ENCODE results near the gene ZCCHC14.
A peak's percentile ranks its signal among the peaks of the same experiment; 100 is the strongest.
"Not testable (repeated sequence)": the region's sequence is repeated elsewhere in the genome, so short reads cannot be mapped to it uniquely, and the experiment has no call there.

ZCCHC14 gene

DNA sequence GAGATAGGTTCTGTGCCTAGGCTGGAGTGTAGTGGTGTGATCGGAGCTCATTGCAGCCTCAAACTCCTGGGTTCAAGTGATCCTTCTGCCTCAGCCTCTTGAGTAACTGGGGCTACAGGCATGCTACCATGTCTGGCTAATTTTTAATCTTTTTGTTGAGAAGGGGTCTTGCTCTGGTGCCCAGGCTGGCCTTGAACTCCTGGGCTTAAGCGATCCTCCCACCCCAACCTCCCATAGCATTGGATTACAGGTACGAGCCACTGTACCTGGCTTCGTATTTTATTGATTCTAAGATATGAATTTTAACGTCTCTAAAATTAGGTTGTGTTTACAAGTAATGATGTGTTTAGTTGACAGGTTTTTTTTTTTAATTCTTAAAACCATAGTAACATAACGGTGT lies 30.8 kb upstream of the ZCCHC14 start:
- not testable (repeated sequence) for DNase-seq

DNA sequence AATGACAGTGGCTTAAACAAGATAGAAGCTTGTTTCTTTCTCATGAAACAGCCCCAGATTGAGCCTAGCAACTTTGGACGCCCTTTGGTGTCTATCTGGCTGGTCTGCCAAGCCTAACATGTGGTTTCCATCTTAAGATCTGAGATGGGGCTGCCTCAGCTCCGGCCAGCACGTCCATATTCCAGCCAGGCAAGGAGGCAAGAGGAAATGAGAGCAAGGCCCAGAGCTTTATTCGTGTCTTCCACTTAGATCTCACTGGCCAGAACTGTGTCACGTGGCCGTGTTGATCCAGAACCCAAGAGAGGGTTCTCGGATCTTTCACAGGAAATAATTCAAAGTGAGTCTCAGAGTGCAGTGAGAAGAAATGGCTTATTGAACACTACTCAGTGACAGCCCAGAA lies 28.9 kb upstream of the ZCCHC14 start:
- DNase-seq: not testable (repeated sequence)

DNA sequence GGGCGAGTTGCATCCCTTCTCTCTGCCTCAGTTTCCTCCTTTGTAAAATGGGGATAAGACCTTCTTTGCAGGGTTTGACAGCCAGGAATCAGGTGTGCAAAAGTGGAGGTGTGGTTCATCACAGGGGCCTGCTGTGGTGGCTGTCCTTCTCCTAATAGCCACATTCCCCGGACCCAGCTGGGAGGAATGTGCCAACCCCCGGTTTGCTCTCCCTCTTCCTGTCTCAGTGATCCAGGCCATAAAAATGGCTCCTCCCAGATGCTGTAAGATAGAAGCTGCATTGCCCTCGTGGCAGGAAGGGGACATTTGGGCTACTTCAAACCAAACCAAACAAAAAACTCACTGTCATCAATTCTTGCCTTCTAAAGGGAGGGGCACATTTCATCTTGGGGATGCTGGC lies 26.3 kb upstream of the ZCCHC14 start:
- DNase-seq: not testable (repeated sequence)

DNA sequence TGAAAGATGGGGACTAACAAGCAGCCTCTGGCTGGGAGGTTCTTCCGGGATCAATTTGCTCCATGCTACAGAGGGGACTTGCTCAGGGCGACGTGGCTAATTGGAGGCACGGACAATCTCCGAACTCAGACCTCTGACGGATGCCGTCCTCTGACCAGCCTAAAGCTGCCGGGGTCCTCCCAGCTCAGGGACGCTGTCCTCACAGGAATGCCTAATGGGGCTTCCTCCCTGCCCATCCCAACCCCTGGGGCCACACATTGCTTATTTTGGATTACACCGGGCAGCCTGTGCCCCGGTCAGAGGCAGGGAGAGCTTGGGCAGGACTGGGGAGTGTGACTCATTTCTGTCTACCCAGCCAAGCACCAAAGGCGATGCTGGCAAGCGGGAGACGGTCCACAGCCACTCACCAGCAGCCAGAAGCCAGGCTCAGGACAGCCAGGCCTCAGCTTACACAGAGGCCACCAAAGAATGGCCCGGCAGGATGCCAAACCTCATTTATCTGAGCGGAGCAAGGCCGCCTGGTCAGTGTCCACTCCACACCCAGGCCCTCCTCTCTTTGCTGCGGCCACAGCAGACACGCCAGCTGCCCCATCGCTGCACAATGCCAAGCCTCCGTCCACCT lies 25.7 kb upstream of the ZCCHC14 start:
- not testable (repeated sequence) for DNase-seq

DNA sequence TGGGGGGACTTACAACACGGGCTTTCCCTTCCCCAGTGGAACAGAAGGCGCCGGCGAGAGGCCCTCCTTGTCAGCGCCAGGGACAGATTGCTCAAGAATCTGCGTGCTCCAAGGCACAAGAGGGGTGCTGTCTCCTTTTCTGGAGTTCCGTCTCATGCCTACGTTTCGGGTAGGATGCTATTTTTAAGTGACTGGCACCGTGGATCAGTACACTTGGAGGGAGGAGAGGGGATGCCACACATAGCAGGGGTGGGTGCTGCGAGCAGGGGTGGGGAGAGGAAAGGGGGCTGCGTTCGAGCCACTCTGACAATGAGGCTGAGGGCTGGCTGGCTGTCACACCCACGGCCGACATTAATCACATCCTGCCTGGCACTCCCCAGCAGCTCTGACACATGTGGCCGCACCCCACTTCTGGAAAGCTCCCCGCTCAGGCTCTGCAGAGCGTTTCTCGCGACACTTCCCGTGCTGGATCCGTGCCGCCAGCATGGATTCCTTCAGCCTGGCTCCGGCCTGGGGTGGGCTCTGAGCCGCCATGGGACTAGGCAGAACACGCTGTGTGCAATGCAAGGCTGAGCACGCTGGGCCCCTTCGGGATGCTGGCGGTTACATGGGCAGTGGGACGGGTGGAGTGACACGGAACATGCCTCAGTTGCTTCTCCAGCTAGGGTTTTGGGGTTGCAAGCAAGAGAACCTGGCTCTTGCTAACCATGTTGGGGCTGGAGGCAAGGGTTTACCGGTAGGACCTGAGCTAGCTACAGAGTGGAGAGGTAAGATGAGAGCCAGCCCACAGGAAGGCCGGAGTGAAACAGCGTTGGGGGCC lies 25.0 kb upstream of the ZCCHC14 start:
- not testable (repeated sequence) for DNase-seq

DNA sequence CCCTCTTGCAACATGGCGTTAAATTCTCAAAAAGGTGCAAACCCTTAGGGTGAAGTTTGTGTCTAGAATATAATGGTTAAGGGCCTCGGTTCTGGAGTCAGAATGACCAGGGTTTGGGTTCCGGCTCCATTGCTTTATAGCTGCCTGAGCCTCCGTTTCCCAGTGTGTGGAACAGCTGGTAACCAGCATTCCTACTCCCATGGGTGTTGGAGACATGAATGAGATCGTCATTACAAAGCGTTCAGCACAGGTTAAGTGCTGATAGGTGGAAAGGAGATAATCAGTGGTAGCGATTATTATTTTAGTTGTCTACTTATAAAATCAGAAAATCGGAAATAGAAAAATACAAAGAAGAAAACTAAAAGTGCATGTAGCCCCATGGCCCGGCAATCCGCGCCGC lies 23.5 kb upstream of the ZCCHC14 start:
- no peak for DNase-seq

DNA sequence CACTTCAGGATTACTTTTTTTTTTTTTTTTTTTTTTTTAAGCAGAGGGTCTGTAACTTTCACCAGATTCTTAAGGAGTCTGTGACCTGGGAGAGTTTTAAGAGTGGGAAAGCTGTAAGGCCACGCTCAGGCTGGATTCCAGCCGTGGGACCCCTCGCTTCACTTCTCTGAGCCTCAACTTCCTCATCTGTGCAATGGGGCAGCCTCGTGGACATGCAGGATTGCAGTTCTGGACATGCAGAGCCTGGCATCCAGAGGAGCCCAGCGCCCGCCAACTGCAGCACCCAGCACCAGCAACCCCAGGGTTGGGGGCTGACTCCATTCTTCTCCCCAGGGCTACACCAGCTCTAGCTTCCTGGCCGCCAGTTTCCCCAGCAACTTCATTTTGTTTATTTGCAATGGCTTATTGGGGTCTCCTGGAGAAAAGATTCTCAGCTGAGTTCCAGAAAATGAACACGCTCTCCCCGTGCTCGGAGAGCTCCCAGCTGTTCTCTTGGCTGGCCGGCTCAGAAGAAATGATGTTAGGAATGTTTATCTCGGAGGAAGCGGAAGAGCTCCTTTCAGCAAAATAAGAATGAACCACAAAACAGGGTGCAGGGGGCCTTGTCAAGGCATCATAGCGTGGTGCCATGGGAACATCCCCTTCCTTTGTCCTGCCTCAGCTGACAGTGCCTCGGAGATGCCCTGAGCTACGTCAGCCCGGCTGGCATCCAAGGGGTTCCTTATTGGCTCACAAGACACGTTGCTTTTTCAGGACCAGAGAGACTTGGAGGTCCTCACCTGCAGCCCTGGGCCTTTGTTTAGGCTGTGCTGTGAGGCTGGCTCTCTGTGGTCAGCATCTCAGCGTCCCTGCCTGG lies 22.9 kb upstream of the ZCCHC14 start:
- DNase-seq: no peak

DNA sequence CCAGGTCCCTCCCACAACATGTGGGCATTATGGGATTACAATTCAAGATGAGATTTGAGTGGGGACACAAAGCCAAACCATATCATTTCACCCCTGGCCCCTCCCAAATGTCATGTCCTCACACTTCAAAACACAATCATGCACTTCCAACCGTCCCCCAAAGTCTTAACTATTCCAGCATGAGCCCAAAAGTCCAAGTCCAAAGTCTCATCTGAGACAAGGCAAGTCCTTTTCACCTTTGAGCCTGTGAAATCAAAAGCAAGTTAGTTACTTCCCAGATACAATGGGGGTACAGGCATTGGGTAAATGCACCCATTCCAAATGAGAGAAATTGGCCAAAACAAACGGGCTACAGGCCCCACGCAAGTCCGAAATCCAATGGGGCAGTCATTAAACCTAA lies 17.0 kb upstream of the ZCCHC14 start:
- not testable (repeated sequence) for DNase-seq

DNA sequence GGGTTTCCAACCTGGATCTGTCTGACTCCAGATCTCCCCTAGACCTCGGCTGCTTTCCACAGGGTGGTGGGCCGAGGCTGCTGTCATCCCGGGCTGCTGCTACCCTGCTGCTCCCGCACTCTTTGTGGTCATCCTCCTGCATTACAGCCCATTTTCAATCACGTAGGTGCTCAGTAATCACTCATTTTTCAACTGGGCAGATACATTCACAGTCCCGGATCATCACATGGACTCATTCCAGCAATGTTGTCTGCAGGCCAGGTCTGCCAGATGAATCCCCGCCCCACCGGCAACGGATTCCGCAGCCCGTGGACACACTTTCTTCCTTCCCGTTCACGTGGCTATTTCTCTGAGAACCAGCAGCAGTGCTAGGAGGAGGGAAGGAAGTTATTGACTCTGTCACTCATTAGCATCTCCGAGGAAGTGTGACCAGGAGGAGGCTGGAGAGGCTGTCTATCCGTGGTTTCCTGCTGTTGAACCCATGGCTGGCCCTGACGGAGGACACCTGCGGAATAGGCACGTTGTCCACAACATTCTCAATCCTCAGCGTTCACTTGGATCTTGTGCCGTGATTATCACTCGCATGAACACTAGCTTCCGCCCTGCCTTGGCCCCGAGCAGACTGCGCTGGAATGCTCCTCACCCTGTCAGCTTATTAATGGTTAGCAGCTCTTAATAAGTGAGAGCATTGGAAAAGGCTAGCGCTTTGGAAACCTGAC lies 14.7 kb upstream of the ZCCHC14 start:
- no peak for DNase-seq

DNA sequence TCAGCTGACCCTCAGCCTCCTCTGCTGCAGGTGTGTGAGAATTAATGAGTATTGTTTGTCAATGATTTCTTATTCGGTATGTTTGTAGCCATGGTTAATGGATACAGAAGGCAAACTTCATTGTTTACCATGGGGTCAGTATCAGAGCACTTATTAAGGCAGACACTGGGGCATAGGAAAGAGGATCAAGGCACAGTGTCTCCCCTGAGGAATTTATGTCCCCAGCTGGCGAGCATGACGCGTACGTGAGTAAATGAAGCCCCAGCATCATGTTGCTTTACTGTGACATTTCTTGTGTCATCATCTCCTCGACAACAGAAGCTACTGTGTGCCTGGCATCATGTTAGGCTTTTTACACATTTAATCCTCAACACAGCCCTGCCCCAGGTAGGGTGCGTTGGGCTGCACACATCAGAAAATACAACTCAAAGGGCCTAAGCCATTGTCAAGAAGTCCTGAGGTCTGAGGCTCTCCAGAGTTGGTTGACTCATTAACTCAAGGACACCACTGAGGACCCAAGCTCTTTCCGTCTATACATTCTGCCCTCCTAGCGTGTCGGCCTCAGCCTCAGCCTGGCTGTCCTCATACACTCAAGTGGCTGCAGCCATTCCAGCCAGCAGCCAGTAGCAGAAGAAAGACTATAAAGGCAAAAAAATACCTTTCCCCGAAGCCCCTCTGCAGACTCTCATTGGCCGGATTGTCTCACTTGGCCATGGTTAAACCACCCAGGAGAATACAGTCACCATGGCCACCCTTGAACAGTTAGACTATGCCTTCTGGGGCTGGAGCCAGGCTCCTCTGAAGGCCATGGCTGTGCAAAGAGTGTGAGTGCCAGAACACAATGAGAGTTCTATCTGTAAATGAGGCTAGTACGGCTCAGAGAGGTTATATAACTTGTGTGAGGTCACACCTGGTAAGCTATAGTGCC lies 13.9 kb upstream of the ZCCHC14 start:
- no peak for DNase-seq

DNA sequence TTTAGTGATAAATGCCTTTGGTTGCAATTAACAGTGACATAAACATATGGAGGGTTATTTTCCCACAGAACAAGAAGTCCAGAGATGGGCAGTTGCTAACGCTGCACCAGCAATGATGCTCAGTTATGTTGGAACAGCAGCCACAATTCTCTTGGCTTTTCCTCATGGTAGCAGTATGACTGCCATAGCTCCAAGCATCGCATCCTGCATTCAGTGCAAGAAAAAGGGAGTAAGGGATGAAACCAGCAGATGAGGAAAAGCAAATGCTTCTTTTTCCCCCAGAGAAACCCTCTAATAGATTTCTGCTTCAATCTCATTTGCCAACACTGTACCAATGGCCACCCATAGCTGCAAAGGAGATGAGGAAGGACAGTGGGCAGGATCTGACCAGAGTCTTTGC lies 13.0 kb upstream of the ZCCHC14 start:
- no peak for DNase-seq

DNA sequence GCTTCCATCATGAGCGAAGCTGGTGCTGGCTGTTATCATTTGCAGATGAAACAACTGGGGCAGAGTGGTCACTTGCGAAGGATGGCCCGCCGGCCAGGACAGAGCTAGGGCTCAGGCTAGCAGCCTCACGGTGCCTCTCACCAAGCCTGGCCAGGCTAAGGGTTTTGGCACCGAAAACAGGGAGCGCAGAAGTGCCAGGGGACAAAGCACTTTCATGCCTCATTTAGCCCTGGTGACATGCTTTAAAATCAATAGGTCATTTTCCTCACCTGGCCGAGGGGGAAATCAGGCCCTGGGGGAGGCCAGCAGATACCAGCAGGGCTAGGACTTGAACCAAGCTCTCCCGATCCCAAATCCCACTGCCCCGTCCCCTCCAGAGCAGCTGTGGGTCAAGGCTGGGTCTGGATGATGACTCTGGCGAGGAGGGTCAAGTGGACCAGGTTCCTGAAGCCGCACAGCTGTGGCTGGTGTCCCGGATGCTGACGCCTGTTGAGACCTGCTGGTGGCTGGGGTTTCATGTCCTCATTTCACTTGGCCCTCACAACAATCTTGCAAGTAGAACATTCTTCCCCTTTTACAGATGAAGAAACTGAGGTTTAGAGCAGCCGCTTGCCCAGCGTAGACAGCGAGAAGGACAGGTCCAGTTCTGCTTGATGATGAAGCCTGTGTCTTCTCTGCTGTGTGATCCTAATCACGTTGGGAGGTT lies 10.6 kb upstream of the ZCCHC14 start:
- not testable (repeated sequence) for DNase-seq

DNA sequence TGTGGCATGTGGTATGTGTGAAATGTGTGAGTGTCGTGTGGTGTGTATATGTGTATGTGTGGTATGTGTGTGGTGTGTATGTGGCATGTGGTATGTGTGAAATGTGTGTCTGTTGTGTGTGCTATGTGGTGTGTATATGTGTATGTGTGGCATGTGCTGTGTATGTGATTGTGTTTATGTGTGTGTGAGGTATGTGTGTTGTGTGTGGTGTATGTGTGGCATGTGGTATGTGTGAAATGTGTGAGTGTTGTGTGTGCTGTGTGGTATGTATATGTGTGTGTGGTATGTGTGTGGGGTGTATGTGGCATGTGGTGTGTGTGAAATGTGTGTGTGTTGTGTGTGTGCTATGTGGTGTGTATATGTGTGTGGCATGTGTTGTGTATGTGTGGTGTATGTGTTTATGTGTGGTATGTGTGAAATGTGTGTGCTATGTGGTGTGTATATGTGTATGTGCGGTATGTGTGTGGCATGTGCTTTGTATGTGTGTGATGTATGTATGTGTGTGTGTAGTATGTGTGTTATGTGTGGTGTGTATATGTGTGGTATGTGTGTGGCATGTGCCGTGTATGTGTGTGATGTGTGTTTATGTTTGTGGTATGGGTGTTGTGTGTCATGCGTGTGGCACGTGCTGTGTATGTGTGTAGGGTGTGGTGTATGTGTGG lies 9.6 kb upstream of the ZCCHC14 start:
- no peak for DNase-seq

DNA sequence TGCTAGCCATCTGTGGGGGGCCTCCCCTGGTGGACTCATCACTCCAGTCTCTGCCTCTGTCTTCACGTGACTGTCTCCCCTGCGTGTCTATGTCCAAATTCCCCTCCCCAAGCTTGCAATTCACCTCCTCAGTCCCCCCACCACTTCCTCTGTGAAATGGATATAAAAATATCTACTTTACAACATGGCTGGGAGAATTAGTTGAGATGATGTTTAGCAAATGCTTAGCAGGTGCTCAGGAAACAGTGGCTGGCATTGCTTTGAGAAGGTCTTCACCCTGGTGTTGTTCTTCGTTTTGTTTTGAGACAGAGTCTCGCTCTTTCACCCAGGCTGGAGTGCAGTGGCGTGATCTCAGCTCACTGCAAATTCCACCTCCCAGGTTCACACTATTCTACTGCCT lies 8.3 kb upstream of the ZCCHC14 start:
- no peak for DNase-seq

DNA sequence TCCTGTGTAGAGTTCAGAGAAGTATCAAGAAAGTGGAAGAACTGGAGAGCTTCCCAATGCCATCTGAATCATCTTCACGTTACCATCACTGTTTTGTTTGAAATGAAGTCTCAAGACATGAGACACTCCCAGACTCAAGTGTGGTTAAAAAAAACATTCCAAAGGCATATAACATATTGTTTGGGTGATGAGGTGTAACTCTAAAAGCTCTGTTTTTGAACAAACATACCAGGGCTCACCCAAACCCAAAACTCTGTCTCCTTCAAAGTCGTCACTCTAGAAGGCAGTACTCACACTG lies 6.3 kb upstream of the ZCCHC14 start:
- DNase-seq: no peak

DNA sequence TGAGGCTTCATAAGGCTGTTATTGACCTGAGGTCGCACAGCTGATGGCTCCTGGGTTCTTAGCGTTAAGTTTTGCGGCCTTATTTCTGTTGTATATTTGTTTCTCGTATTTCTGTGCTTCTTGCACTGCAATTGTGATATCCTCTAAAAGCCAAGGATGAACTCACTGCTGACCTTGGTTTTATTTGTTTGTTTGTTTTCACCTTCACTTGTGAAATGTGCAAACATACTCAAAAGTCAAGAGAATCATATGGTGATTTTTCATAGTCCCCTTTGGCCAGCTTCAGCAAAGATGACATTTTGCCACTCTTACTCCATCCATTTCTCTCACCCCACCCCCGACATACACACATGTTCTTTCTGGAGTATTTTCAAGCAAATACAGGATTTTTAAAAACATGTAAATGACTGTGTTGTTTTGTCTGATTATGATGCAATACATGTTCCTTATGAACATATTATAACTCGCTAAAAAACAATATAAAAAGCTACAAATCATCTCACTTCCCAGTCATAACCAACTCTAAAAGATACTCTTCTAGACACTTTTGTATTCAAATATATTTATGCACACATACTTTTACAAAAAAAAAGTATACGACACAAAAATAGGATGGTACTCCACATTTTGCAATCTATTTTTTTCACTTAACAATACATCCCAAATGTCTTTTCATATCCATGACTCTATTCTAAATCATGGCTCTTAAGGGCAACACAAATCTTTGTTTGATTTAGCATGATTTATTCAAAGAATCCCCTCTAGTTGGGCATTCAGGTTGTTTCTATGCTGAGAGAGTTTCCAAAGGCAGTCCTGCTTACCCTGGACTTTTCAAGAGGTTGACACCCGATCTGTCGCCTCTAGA lies 5.7 kb upstream of the ZCCHC14 start:
- no peak for DNase-seq

DNA sequence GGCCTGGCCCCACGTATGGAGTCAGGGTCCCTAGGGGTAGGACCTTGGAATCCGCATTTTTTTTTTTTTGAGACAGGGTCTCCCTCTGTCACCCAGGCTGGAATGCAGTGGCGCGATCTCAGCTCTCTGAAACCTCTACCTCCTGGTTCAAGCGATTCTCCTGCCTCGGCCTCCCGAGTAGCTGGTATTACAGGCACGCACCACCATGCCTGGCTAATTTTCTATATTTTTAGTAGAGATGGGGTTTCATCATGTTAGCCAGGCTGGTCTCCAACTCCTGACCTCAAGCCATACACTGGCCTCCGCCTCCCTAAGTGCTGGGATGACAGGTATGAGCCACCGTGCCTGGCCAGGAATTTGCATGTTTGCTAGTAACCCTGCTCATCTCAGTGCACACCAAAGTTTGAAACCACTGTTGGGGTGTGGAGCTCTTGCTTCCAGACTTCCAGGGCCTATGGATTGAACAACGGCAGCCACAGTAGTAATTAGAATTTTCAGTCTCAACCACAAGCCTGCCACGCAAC lies 5.0 kb upstream of the ZCCHC14 start:
- DNase-seq: not testable (repeated sequence)

DNA sequence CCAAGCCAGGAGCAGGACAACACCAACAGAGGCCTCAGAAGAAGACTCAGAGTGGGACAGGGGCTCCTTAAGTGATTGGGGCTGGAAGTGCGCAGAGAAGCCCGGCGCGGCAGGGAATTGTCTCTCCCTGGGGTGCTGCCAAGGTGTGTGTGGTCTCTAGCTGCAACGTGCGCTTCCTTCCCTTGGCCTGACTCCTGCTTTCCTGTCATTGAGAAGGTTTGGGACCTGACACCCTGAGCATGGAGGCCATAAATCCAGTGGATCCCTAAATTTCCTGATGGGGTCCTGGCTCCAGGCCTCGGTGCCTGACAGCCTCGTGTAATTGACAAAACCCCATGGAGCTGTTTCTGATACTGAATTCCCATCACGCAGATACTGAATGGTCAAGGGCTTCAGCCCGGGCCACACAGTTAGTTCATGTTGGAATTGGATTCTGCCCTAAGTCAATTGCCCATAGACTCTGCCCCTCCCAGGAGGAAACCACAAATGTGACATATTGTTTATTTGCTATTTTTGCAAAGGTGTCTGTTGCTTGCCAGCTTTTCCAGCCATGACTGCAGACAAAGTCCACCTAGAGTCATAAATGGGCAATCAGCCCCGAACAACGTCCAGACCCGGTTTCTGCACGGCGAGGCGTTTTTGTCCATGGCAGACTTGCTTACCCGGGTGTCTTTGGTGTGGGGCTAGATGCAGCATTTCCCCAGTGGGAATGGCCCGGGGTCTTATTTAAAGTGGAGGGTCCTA lies 4.4 kb upstream of the ZCCHC14 start:
- DNase-seq: not testable (repeated sequence)

DNA sequence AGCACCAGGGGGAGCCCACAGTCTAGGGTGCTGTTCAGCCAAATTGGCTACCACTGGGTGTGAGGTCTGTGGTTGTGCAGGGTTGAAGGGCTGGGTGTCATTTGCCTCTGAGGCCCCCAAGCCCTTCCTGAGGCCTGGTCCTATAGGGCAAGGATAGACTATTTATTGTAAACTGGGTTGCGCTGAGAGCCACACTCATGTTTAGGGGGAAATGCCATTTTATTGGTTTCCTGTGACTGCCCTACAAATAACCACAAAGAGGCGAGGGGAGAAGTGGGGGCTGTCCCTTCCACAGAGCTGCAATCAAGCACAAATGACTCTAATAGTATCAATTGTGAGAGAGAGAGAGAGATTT lies 3.6 kb upstream of the ZCCHC14 start:
- peak in 1 of 5 donors; percentile 44 for DNase-seq

All from T-helper 1 cell (primary cell).